HG03342 (cell line): ENCODE data around the gene ARHGAP15.
A peak's percentile ranks its signal among the peaks of the same experiment; 100 is the strongest.

Experiments
- ATAC-seq: cut with Tn5 transposase; IDR thresholded peaks from one replicate; pipeline ENCODE4 v1.9.1; 2021; ENCODE audit warnings: mild to moderate bottlenecking, moderate library complexity; ENCODE audit not compliant: unreplicated experiment

Gene ARHGAP15

DNA sequence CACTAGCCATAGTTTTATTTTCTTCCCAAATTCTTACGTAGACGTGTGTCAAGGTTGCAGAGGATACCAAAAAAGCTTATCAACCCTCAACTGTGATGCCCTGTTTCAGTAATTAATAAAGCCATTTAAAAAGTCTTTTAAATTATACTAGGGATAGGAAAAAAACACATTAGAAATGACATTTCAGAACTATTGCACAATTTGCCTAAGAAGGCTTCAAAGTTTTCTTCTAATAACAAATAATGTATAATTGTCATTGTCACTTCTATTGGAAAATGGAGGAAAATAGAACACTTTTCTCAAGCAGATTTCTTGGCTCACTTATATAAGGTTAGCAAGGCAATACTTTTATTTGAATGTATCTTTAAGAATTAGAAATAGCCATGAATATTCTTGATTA is 253.8 kb downstream of the ARHGAP15 start:
- ATAC-seq: no peak

DNA sequence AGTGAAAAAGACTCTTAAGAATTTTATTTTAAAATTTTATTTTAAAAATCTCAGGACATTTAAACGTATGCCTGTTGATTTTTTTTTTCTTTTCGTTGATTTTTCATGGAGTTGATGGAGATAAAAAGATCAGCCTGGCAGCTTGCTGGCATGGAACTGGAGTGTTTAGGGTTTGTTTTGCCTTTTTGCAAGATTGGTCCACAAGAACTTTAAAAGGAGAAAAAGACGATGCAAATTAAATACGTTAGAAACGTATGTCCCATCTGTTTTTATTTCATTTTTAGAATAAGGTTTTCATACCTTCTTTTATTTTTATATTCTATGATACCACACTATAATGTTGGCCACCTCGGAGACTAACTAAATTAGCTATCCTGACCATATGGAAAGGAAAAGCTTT is 254.9 kb downstream of the ARHGAP15 start:
- ATAC-seq: no peak

DNA sequence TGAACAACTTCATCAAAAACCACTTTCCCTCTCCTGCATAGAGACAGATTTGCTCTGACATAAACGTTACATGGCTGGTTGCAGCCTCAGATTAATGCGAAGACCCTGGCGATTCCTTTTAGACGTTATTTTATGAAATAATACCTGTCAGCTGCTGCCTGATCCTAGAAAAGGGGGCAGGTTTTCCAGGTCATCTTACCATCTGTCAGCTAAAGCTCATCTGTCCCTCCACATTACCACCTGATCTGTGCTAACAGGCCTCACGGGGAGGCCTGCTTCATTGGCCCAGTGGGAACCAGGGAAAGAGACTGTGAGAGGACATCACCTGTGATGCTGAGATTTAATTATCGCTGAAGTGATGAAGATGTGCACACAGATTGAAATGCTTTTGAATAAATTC is 261.0 kb downstream of the ARHGAP15 start:
- no peak for ATAC-seq

DNA sequence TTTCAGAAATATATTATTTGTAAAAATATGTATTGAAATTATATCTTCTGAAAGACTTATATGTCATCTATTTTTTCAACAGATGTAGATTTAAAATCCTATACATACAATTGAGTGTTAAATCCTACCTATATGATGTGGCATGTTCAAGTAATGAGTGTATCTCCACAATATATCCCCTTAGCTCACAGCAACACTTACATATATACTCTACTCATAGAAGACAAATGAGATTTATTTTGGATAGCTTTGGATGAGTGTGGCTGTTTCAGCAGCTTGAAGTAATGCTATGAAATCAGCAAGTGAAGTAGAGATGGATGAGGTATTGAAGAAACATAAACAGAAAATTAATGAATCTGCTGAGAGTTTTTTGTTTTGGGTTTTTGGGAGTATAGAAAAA is 263.1 kb downstream of the ARHGAP15 start:
- ATAC-seq: no peak

DNA sequence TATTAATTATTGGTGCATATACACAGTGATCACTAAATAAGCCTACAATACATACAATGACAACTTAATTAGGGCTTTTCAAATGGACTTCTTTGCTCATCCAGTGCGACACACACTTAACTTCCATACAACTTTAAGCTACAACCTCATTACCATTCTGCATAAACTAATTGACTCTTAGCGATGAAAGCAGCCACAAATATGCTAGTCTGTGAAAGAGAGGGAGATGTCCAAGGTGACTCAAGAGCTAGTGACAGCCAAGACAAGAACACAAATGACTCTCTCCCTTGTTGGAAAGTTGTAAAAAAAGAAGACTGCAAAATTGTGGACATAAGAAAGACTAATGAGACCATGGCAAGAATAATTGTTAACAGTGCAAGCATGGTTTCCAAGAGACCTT is 264.8 kb downstream of the ARHGAP15 start:
- no peak for ATAC-seq

DNA sequence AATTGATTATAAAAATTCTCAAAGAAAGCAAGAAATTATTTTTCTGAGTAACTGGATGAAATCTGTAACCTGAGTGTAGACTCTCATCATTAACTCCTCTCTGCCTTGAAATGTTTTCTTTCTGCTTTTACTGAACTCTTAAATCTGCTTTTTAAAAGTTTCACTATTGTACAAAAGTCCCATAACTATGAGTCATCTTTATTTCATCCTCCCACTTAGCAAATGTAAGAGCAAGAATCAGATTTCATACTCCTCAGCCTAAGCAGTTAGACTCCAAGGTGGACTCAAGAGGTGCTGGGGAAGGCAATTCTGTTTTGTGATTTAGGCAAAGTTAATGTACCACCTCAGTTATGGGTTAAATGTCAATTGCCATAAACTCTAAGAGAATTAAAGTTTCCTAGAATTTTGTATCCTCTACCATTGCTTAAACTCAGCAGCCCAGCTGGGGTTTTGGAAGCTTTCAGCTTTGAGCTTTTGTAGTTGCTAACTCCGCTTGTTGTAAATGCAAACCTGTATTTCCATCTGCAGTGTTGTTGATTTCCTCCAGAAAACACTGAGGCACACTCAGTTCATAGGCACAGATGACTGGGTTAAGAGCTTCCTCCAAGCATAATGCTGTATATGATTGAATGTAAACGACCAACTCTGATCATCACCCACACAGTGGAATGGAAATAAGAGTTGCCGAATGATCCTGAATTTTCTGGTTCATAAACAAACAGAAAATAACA is 268.8 kb downstream of the ARHGAP15 start:
- peak; percentile 71 for ATAC-seq

DNA sequence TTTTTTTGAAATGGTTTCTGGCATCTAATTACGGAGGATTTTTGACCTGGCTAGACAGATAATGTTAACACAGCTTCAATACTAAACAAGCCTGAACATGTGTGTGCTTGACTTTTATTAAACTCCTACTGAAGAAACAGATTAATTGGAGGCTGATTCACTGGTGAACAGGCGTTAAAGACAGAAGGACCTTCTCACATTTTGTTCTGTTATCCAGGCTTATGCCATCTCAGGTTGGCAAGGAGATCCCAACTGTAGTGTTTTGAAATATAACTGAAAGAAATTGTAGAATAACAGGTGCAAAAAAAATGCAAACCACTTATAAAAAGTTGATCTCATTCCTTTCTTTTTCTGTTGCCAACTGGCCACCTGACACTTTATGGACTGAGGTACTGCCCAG is 269.6 kb downstream of the ARHGAP15 start:
- no peak for ATAC-seq

DNA sequence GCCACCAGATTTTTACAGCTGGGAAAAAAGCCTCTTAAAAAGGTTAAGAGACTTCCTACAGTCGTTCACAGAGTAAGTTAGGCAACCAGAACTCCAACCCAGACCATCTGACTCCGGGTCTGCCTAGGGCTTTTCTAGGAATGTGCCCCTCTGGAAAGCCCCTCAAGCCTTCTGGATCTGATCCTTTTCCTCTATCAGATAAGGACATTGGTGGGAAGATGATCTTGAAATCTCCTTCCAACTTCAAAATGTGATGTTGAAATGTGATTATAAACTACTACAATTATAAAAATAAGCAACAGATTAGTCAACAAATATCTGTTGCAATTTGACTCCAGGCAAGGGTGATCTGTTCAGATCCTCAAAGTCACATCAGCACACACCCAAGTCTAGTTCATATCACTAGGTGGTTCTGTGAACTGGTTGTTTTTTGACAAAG is 270.4 kb downstream of the ARHGAP15 start:
- ATAC-seq: no peak

DNA sequence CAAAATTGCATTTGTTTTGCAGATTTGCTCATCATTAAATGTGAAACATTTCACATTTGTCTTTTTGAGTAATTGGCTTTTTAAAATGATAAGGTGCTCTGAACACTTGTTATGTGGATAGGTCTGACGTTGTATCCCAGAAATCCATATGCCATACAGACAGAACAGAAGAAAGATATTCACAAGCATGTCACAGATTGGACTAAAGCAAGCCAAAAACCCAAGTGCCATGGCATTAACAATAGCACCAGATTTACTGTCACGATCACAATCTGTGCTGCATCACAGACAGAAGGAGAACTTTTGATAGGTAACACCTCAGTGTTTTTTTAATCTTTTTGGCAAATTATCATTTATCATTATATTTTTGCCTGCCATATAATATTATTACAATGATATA is 272.6 kb downstream of the ARHGAP15 start:
- ATAC-seq: no peak

DNA sequence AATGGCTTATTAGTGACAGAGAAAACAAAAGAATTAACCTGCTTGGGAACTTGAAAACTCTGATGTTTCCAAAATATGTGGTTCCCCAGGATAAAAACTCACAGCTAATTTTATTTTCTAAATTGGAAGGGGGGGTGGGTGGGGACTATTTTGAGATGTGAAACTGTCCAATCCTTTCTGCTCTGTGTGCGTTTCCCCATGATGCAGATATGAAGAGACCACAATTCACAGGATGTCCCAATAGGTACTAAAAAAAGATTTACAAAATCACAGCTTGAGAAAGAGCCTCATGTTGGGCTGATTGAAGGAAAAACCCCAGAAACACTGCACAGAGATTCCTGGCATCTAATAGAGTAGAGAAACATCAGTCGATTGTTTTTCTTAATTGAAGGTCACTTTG is 273.2 kb downstream of the ARHGAP15 start:
- ATAC-seq: no peak

DNA sequence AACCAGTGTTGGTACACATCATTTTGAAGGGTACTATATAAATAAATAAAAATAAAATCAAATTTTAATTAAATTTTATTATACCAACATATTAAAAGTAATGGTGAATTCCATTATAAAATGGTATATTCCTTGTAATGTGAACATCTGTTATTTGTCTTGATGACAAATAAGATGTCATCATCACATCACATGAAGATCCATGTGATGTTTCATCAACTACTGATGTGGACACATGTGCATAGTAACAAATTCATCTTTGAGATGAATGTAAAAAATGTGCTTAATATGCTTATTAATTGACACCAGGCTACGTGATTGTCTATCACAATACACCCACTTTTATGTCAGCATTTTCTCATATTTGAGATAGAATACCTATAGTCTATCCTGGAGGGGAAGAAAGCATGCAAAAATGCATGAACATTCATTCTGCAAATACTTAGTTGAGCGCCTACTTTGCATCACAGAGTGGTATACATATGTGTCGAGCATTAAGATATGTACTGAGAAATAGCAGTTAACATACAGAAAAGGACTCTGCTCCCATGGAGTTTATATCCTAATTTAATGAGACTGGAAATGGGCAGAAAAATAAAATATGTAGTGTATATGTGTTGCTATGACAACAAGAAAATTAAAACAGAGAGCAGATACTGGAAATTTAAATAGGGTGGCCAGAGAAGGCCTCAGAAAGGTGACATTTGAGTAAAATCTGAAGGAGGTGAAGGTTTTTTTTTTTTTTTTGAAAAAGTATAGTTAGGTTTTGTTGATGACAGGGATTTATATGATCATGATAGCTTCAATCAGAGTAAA is 281.1 kb downstream of the ARHGAP15 start:
- ATAC-seq: no peak

DNA sequence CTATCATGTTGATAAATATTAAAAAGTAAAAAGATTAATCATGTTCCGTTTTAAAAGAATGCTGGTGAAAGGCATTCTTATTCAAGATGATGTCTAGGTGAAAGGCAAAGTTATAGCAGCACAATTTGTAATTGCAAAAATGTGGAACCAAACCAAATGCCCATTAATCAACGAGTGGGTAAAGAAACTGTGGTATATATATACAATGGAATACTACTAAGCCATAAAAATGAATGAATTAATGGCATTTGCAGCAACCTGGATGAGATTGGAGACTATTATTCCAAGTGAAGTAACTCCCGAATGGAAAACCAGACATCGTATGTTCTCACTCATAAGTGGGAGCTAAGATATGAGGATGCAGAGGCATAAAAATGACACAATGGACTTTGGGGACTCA is 286.4 kb downstream of the ARHGAP15 start:
- no peak for ATAC-seq

DNA sequence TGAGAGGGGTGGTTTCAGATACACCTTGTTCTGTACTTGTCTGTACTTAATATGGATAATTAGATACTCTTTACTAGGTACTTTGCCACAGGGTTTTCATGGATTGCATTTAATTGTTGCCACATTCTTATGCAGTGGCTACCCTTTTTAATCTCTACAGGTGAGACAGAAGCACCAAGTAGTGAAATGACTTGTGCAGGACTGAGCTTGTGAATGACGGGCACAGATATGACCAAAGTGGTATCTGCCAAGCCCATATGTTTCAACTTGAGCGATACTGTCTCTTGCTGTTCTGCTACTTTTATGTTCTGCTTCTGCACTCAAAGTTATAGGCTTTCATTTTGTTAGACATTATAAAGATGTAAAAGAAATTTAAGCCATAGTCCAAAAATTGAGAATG is 288.2 kb downstream of the ARHGAP15 start:
- ATAC-seq: no peak

DNA sequence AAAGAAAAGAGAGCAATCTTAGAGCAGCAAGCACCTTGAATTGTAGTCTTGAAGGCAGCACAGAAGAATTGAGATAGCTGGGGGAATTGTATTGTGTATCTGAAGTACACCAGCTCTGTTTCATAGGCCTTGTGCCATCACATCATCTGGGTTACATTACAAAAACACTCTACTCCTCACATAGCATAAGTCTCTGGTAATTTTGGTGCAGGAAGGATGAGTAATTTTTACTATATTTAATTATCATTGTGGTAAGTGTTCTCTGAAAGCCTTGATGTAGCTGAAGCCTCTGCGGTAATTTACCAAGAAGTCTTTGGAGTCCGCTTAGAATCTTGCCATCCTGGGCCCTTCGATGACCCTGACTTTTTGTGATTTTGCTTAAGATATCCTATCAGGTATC is 291.1 kb downstream of the ARHGAP15 start:
- ATAC-seq: no peak

DNA sequence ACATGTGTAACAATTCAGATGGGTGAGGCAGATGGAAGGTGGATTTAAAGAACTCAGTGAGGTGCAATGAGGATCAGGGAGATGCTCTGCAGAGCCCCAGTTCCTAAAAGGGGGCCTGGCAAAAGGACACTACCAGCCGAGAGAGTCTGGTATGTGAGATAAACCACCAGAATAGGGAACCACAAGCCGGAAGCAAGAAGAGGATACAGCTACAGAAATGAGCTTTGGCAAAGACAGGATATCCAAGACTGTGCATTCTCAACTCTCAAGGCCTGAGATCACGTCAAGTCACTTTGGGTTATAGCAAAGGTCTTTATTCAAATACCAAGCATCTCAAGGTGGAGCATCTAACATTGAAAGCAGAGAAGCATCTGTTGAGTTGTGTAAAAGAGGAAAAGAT is 293.5 kb downstream of the ARHGAP15 start:
- ATAC-seq: peak; percentile 98

DNA sequence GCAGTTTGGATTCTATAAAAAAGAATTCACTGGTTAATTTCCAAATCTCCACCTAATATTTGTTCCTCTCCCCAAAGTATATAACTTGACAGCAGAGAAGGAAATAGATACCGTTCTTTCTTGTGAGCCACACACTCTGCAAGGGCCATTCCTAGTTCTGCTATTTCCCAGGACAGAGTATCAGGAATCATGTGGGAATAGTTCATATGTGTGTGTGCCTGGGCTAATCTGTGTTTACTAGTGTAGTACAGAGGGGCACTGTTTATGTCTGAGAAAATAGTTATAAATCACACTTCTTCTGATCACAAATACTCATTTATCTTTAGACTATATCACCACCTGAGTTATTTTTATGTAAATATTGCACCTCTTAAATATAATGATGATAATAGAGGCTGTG is 296.7 kb downstream of the ARHGAP15 start:
- no peak for ATAC-seq

DNA sequence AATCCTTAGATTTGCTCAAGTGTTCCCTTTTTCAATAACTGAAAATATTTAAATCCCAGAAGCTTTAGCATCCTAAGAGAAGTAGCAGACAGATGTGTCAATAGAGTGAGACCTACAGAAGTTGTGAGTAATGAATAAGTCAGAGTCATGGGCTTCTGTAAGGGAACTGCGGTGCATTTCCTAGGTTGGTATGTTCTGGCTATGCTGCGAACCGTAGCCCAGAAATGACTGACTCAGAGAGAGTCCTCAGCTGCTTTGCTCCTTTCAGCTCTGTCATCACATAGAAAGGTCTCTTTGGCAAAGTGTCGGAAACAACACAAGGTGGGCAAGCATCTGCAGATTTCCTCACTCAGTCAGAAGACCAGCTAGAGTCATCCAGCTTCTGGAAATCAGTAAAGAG is 297.1 kb downstream of the ARHGAP15 start:
- ATAC-seq: no peak

DNA sequence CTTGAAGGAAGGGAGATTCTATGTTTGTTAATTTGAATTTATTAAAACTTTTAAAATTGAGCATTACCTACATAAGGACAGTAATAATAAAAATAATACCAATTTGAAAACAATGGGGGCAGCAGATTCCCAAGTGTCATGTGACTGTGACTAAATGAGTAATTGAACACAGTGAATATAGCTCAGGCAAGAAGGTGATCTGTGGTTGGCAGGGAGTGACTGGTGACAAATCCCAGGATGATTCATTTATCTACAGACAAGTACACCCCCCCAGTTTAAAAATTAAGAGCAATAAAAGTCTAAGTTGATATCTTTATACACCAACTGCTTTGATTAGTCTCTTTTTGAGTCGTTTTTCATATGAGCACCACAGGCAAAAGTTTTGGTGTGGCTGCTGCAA is 299.5 kb downstream of the ARHGAP15 start:
- no peak for ATAC-seq

DNA sequence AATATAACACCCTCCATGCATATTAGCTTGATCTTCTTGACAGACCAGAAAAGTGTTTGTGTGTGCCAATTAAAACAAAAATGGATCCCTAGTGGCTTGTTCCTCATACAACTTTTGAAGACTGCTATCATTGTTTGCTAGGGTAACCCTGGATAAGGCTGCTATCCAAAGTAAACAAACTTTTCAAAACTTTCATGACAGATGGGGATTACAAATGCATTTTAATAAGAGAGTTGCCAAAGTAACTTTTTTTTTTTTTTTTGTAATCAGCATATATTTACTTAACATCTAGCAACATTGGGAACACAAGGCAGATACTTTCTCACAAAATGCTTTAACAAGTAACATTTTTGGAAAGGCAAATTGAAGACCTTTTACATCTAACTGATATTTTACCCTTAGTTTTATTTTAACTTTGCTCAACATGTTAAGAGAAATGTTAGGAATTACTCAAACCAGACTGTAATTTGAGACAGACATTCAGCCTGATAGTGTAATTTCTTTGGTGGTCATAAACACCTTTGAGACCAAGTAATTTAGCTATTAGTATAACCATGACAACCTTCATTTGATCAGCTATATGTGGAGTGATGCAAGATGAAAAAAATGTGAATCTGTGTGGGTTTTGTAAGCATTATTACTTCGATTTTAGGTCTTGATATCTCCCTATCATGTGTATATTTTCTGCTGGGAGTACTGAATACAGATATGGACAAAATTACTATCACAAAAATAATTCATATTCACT is 300.9 kb downstream of the ARHGAP15 start:
- no peak for ATAC-seq

DNA sequence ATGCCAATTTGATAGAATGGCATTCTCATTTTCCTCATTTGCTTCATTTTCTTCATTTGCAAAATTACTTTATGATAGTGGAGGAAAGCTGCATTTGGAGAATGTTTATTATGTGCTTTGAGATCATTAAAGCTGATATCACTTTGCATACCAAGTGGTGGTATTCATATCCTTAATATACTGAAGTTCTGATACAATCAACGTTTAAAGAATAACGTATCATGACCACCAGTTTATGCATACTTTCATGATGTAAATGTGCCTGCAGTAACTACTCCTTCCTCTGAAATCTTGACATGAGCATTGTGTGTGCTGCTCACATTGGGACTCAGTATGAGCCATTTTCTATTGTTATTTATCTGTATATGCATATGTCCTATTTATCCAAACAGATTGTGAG is 302.1 kb downstream of the ARHGAP15 start:
- no peak for ATAC-seq

DNA sequence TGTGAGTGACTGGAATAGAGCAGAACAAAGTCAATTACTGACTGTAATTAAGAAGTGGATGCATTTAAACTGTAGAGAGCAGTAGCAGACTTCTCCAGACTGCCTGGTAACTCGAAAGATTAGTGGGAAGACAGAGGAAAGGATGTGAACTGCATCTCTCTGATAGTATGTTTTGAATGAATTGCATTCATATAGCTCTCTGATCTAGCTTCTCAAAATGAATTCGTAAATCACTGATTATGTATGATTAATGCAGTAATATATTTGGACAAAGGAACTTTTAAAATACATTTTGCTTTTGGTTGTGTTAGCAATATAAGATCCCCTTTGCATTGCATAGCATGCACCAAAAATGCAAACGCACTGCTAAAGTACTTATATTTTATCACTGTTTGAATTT is 304.0 kb downstream of the ARHGAP15 start:
- no peak for ATAC-seq

DNA sequence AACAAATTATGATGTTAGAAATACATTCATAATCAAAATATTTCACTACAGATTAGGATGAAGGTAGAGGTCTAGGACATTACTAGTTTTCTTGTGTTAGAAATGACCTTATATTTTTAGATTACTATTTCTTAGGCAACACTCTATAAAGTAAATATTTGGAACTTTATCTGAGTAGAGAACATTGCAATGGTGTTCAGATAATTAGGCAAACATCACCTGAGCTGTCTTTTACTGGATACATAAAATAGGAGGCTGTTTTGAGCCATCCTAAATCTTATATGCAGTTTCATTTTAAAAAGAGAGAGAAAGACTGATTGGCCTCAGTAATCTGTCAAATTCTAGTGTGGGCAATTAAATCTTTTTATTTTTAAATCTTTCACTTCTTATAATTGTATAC is 304.6 kb downstream of the ARHGAP15 start:
- ATAC-seq: no peak
